Measurements from ENCODE around the gene GJB1.

GRCh38 chrX:71217298-71217697 lies 5.7 kb upstream of the GJB1 start:
- TF ChIP-seq, protein P1, sequence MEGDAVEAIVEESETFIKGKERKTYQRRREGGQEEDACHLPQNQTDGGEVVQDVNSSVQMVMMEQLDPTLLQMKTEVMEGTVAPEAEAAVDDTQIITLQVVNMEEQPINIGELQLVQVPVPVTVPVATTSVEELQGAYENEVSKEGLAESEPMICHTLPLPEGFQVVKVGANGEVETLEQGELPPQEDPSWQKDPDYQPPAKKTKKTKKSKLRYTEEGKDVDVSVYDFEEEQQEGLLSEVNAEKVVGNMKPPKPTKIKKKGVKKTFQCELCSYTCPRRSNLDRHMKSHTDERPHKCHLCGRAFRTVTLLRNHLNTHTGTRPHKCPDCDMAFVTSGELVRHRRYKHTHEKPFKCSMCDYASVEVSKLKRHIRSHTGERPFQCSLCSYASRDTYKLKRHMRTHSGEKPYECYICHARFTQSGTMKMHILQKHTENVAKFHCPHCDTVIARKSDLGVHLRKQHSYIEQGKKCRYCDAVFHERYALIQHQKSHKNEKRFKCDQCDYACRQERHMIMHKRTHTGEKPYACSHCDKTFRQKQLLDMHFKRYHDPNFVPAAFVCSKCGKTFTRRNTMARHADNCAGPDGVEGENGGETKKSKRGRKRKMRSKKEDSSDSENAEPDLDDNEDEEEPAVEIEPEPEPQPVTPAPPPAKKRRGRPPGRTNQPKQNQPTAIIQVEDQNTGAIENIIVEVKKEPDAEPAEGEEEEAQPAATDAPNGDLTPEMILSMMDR (IDR thresholded peaks at IDR 0.05) = no peak
- TF ChIP-seq POLR2A (IDR thresholded peaks at IDR 0.05) (no peak), POLR2AphosphoS5 (IDR thresholded peaks at IDR 0.05) (no peak)

Data from upper lobe of left lung (tissue), 4 donors.